Thyroid gland (tissue), 4 donors: ENCODE measurements around the gene INPP5B.

ENCODE experiments used
- CTCF ChIP-seq, 6 experiments: fragments of 200-600 bp in 3 of 6; fragments of 450-650 bp in 3 of 6; sonication (generic) in 3 of 6; IDR thresholded peaks; one replicate each; pipeline ENCODE4 v1.5.1; 2016 to 2019; ENCODE audit warnings: antibody characterized with exemption in 6 of 6, mild to moderate bottlenecking in 2 of 6, inconsistent platforms in 1 of 6, moderate library complexity in 1 of 6
- POLR2A ChIP-seq, 2 donors: fragments of 450-650 bp; IDR thresholded peaks; one replicate each; pipeline ENCODE4 v1.6.1; 2017; ENCODE audit warnings: antibody characterized with exemption in 2 of 2, mild to moderate bottlenecking in 2 of 2, moderate library complexity in 1 of 2

- TF ChIP-seq CTCF (IDR thresholded peaks at IDR 0.05) (no peak), POLR2A (IDR thresholded peaks at IDR 0.05) (no peak)
Measured at GRCh38 chr1:37926038-37926924, 20.6 kb downstream of the INPP5B start.
